Stomach (tissue), 19 donors: ENCODE data around the gene ACOX2. TPM values are rescaled to one million over a fixed set of nuclear protein-coding genes. Genes with fewer than 3 reads are reported as not detected.

Source experiments
- DNase-seq, 2 donors: peaks; one replicate each; pipeline versions ENCODE4 v3.0.0 to v3.0.0-alpha.2; 2013 to 2019
- H3K27ac ChIP-seq, 5 donors: fragments of 200-600 bp in 4 of 5; sonication (generic) in 4 of 5; one replicate each; pipeline ENCODE4 v1.5.1; 2013 to 2019; ENCODE audit warnings: mild to moderate bottlenecking in 1 of 5, moderate library complexity in 1 of 5
- H3K27me3 ChIP-seq, 3 donors: fragments of 200-600 bp; sonication (generic); one replicate each; pipeline ENCODE4 v1.5.1; 2017 to 2019; ENCODE audit warnings: mixed run types in 1 of 3
- H3K36me3 ChIP-seq, 4 donors: fragments of 200-600 bp; sonication (generic); 1 replicate in 3 of 4; 2 replicates in 1 of 4; pipeline ENCODE4 v1.5.1; 2016 to 2019
- H3K4me1 ChIP-seq, 4 donors: fragments of 200-600 bp; sonication (generic); one replicate each; pipeline ENCODE4 v1.5.1; 2016 to 2019
- H3K4me3 ChIP-seq, 4 donors: fragments of 200-600 bp; sonication (generic) in 3 of 4; one replicate each; pipeline ENCODE4 v1.5.1; 2016 to 2019; ENCODE audit warnings: mild to moderate bottlenecking in 1 of 4
- H3K9me3 ChIP-seq, 4 donors: fragments of 200-600 bp; sonication (generic); one replicate each; pipeline ENCODE4 v1.5.1; 2016 to 2019
- CTCF ChIP-seq, 7 experiments: fragments of 450-650 bp in 4 of 7; fragments of 200-600 bp in 3 of 7; sonication (generic) in 3 of 7; IDR thresholded peaks; one replicate each; pipeline ENCODE4 v1.5.1; 2016 to 2019; ENCODE audit warnings: antibody characterized with exemption in 7 of 7, control low read depth in 2 of 7, mild to moderate bottlenecking in 1 of 7
- EP300 ChIP-seq: sonication (generic); formaldehyde crosslinking; IDR thresholded peaks from one replicate; pipeline ENCODE4 v1.6.1; 2017; ENCODE audit warnings: antibody characterized with exemption
- POLR2A ChIP-seq, 4 donors: fragments of 450-650 bp; IDR thresholded peaks; one replicate each; pipeline ENCODE4 v1.6.1; 2016; ENCODE audit warnings: antibody characterized with exemption in 4 of 4, control low read depth in 2 of 4, mild to moderate bottlenecking in 1 of 4, moderate library complexity in 1 of 4
- POLR2AphosphoS5 ChIP-seq, 3 donors: sonication (generic); formaldehyde crosslinking; IDR thresholded peaks; one replicate each; pipeline ENCODE4 v1.6.1; 2016; ENCODE audit warnings: antibody characterized with exemption in 3 of 3
- WGBS, 5 donors: extraction: QIAGEN DNeasy Blood & Tissue Kit in 3 of 5; methylation state at CpG; one replicate each; pipeline versions ENCODE4 v1.1.5 to v1.1.7; 2013 to 2018; 5-methylcytosine and 5-hydroxymethylcytosine counted together
- intact Hi-C: fragments of 100-400 bp; cut with DNase I; formaldehyde crosslinking; loops from one replicate; pipeline ENCODE4 v1.15.1; 2023; ENCODE audit warnings: low total_unique reads
- long read RNA-seq, 10 donors: transcript quantifications; one replicate each; lab custom pipeline, GENCODE V29; 2026
- polyA plus RNA-seq, 3 donors: library from polyadenylated mRNA; stranded (reverse); fragments of 200-250 nt; gene quantifications; one replicate each; pipeline ENCODE4 v1.2.3, GENCODE V29; 2013
- total RNA-seq, 5 donors: library from RNA; depleted of rRNA; stranded (reverse); fragments of >200 nt; gene quantifications; one replicate each; pipeline versions ENCODE4 v1.1.0 to v1.2.3, GENCODE V29; 2014 to 2016
- donor health status: healthy with polysubstance abuse.
- donor health status: Bipolar disorder and iron deficiency.
- donor health status: healthy.

ACOX2 gene
- total RNA-seq (10 to 100 TPM in 2 of 5 donors, 1 to 10 TPM in 2, not detected in 1; 1.6 to 22.2 (median 10.1) TPM), polyA plus RNA-seq (10 to 100 TPM in 1 of 3 donors, 1 to 10 TPM in 2; 4.9 to 15.6 (median 7.5) TPM)
- long read RNA-seq, donor 1 = 0 reads
- long read RNA-seq, donor 2, partial matches to known transcripts = 0 of 5 reads
- long read RNA-seq, donor 2, other reads (novel, unspliced or antisense) = 0 of 5 reads
- long read RNA-seq, donor 3 = 0 reads
- long read RNA-seq, donor 4 = 0 reads
- long read RNA-seq, donor 5 = 0 reads
- long read RNA-seq, donor 6 = 0 reads
- long read RNA-seq, donor 7, partial matches to known transcripts = 0 of 1 reads
- long read RNA-seq, donor 7, other reads (novel, unspliced or antisense) = 0 of 1 reads
- long read RNA-seq, donor 8 = 0 reads
- long read RNA-seq, donor 9 = 0 reads
- long read RNA-seq, donor 10, partial matches to known transcripts = 0 of 2 reads
- long read RNA-seq, donor 10, other reads (novel, unspliced or antisense) = 0 of 2 reads

GRCh38 chr3:58536501-58537411 lies at the start of gene ACOX2:
Gene ACOX2 (minus strand): TSS chr3:58537190. CDS start chr3:58535106, 2,084 bp downstream.
- TF ChIP-seq POLR2A (IDR thresholded peaks at IDR 0.05) (no peak), CTCF (IDR thresholded peaks at IDR 0.05) (no peak), POLR2AphosphoS5 (IDR thresholded peaks at IDR 0.05) (no peak), EP300 (no peak)
- peak within 1 kb of the TSS; percentile 18 to 39 (median 30) for H3K4me3 ChIP-seq
- no peaks in the 10 kb centered on the region for H3K27me3 ChIP-seq
- peaks cover 0 to 19% (median 9%) of the 10 kb centered on the region in 4 donors for H3K36me3 ChIP-seq
- no peaks in the 10 kb centered on the region for H3K9me3 ChIP-seq
- intact Hi-C loops = no loop called here
- DNase-seq = peak; percentile 48 to 88
- H3K4me1 ChIP-seq = peaks cover 31 to 45% (median 42%) of the 10 kb centered on the region in 4 donors
- peak within 1 kb of the TSS in 4 of 5 donors; percentile 64 to 79 (median 74) for H3K27ac ChIP-seq
- WGBS, 5 donors = 40 to 47% (median 43%) methylated on average over 10 to 13 of the region's 13 CpGs

- H3K27me3 ChIP-seq = peaks cover 0 to 32% (median 14%) of the 10 kb centered on the region in 3 donors
- no peak for TF ChIP-seq POLR2AphosphoS5 (IDR thresholded peaks at IDR 0.05)
- H3K9me3 ChIP-seq = no peaks in the 10 kb centered on the region
- DNase-seq = no peak
- peak overlapping the region in 2 of 5 donors; percentile 71 to 88 for H3K27ac ChIP-seq
- H3K36me3 ChIP-seq = no peaks in the 10 kb centered on the region
- peaks cover 11 to 30% (median 16%) of the 10 kb centered on the region in 4 donors for H3K4me1 ChIP-seq
- intact Hi-C loops = no loop called here
- WGBS, 5 donors = 53 to 64% (median 57%) methylated on average over 8 of the region's 8 CpGs
- peak overlapping the region in 3 of 4 donors; percentile 46 to 61 (median 50) for H3K4me3 ChIP-seq
Measured at GRCh38 chr3:58585994-58586393, 49.0 kb upstream of the ACOX2 start.

GRCh38 chr3:58585005-58585786 lies 48.2 kb upstream of the ACOX2 start:
- Histone ChIP-seq H3K9me3 (no peaks in the 10 kb centered on the region), H3K36me3 (no peaks in the 10 kb centered on the region), H3K4me3 (peak overlapping the region; percentile 45 to 61 (median 48)), H3K27me3 (peaks cover 0 to 32% (median 14%) of the 10 kb centered on the region in 3 donors), H3K27ac (peak overlapping the region; percentile 26 to 88 (median 77)), H3K4me1 (peaks cover 11 to 30% (median 16%) of the 10 kb centered on the region in 4 donors)
- peak; percentile 79 to 91 for DNase-seq
- 2 to 4% (median 3%) methylated on average over 21 to 46 of the region's 46 CpGs for WGBS, 5 donors
- intact Hi-C loops = no loop called here
- peak in 5 of 7 experiments; percentile 51 to 92 (median 87) for TF ChIP-seq CTCF (IDR thresholded peaks at IDR 0.05)
- TF ChIP-seq EP300 = peak; percentile 60
- peak; percentile 29 to 72 (median 61) for TF ChIP-seq POLR2AphosphoS5 (IDR thresholded peaks at IDR 0.05)
- TF ChIP-seq POLR2A (IDR thresholded peaks at IDR 0.05) = no peak

- intact Hi-C loops = no loop called here
- no peaks in the 10 kb centered on the region for H3K9me3 ChIP-seq
- peaks cover 0 to 32% (median 14%) of the 10 kb centered on the region in 3 donors for H3K27me3 ChIP-seq
- 24 to 45% (median 38%) methylated on average over 10 of the region's 10 CpGs for WGBS, 5 donors
- H3K27ac ChIP-seq = peak overlapping the region in 4 of 5 donors; percentile 71 to 88 (median 78)
- peaks cover 11 to 30% (median 16%) of the 10 kb centered on the region in 4 donors for H3K4me1 ChIP-seq
- no peak for DNase-seq
- TF ChIP-seq EP300 (no peak), POLR2A (IDR thresholded peaks at IDR 0.05) (no peak), POLR2AphosphoS5 (IDR thresholded peaks at IDR 0.05) (no peak), CTCF (IDR thresholded peaks at IDR 0.05) (no peak)
- H3K36me3 ChIP-seq = no peaks in the 10 kb centered on the region
- H3K4me3 ChIP-seq = peak overlapping the region; percentile 45 to 61 (median 48)
Measured at GRCh38 chr3:58584690-58585004, 47.7 kb upstream of the ACOX2 start.
